SU-DHL-6 (cell line): ENCODE results near the gene TMIE.

ENCODE experiments used
- H2AFZ ChIP-seq: fragments of 200-600 bp; sonication (generic); 2 replicates; pipeline ENCODE4 v1.6.1; 2014; ENCODE audit warnings: low read depth, mild to moderate bottlenecking, moderate library complexity, mixed read lengths, antibody characterized with exemption, low read length; ENCODE audit not compliant: severe bottlenecking
- H3F3A ChIP-seq: fragments of 200-600 bp; shearing (Covaris generic); 2 replicates; pipeline ENCODE4 v1.6.0; 2016; ENCODE audit warnings: antibody characterized with exemption, mild to moderate bottlenecking; ENCODE audit not compliant: insufficient read depth
- H3K27ac ChIP-seq: fragments of 200-600 bp; sonication (generic); 2 replicates; pipeline ENCODE4 v1.5.1; 2016; ENCODE audit warnings: low read depth, mild to moderate bottlenecking, low read length, moderate library complexity, mixed read lengths
- H3K27me3 ChIP-seq: fragments of 200-600 bp; sonication (generic), shearing (Covaris generic); 2 replicates; pipeline ENCODE4 v1.6.0; 2014; ENCODE audit warnings: mild to moderate bottlenecking, low read length
- H3K36me3 ChIP-seq: fragments of 200-600 bp; sonication (generic); 2 replicates; pipeline ENCODE4 v1.6.1; 2014; ENCODE audit warnings: mild to moderate bottlenecking, low read length, mixed read lengths
- H3K4me2 ChIP-seq: fragments of 300-600, 200-600 bp; shearing (Covaris generic), sonication (generic); 2 replicates; pipeline ENCODE4 v1.6.0; 2014; ENCODE audit warnings: low read length, low read depth, mild to moderate bottlenecking; ENCODE audit not compliant: poor library complexity, severe bottlenecking
- H3K4me3 ChIP-seq: fragments of 200-600 bp; sonication (generic); 2 replicates; pipeline ENCODE4 v1.5.1; 2014; ENCODE audit warnings: antibody characterized with exemption, low read length, mild to moderate bottlenecking, mixed read lengths; ENCODE audit not compliant: insufficient read depth, poor library complexity, severe bottlenecking
- H3K79me2 ChIP-seq: fragments of 200-600 bp; sonication (generic); 2 replicates; pipeline ENCODE4 v1.6.1; 2014; ENCODE audit warnings: mild to moderate bottlenecking, low read length, moderate library complexity; ENCODE audit not compliant: insufficient read depth
- H3K9ac ChIP-seq: fragments of 200-600 bp; sonication (generic); 2 replicates; pipeline ENCODE4 v1.7.0; 2014; ENCODE audit warnings: mild to moderate bottlenecking, low read length
- H3K9me2 ChIP-seq: fragments of 200-600 bp; sonication (generic); replicated peaks from 2 replicates; pipeline ENCODE4 v1.6.1; 2014; ENCODE audit warnings: low read length; ENCODE audit not compliant: insufficient read depth
- H3K9me3 ChIP-seq: fragments of 200-600 bp; sonication (generic); 2 replicates; pipeline ENCODE4 v1.6.1; 2014; ENCODE audit warnings: low read length, mixed read lengths; ENCODE audit not compliant: insufficient read depth
- H4K20me1 ChIP-seq: fragments of 200-600 bp; sonication (generic); 2 replicates; pipeline ENCODE4 v1.6.1; 2014; ENCODE audit warnings: low read depth, mild to moderate bottlenecking, antibody characterized with exemption, low read length, moderate library complexity, mixed read lengths
- CTCF ChIP-seq: fragments of 200-600 bp; sonication (generic); IDR thresholded peaks from one replicate; pipeline ENCODE4 v1.5.1; 2017; ENCODE audit warnings: antibody characterized with exemption, mild to moderate bottlenecking, low read length, moderate library complexity; ENCODE audit not compliant: insufficient read depth, poor library complexity, severe bottlenecking
- EZH2phosphoT487 ChIP-seq: fragments of 200-600 bp; sonication (generic), shearing (Covaris generic); conservative IDR thresholded peaks from 2 replicates; pipeline ENCODE4 v1.6.1; 2018; ENCODE audit warnings: mild to moderate bottlenecking, antibody characterized with exemption, low read length, moderate library complexity, mixed read lengths

TMIE gene

DNA sequence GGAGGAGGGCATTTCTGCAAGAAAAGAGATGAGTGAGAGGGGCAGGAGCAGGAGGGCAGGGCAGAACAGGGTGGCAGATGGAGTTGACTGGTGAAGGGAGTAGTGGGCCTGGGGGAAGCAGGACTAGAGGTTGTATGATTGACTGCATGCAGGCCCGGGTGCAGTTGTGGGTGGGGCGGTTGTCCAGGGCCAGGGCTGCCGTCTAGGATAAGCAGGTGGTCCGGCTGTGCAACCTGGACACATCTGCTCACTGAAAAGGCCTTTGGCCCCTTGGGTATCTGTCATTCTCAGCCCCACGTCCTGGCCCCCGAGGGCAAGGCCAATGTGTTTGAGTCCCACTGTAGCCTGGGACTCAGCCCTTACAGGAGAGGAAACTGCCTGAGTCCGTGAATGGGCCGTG is 33.1 kb upstream of the TMIE start:
- H3K79me2 ChIP-seq: no peaks in the 10 kb centered on the region
- no peak overlapping the region for H3K4me2 ChIP-seq
- H3K4me3 ChIP-seq: no peak overlapping the region
- no peaks in the 10 kb centered on the region for H3F3A ChIP-seq
- no peak overlapping the region for H3K27ac ChIP-seq
- H3K9me3 ChIP-seq: no peaks in the 10 kb centered on the region
- no peak overlapping the region for H3K9ac ChIP-seq
- TF ChIP-seq EZH2phosphoT487: no peak
- TF ChIP-seq CTCF: no peak
- H2AFZ ChIP-seq: no peak overlapping the region
- H3K27me3 ChIP-seq: no peaks in the 10 kb centered on the region
- H3K36me3 ChIP-seq: no peaks in the 10 kb centered on the region
- no peaks in the 10 kb centered on the region for H4K20me1 ChIP-seq
- H3K9me2 ChIP-seq: no peaks in the 10 kb centered on the region

- Histone ChIP-seq H3K4me3 (no peak overlapping the region), H3F3A (no peaks in the 10 kb centered on the region), H3K9ac (no peak overlapping the region), H3K27me3 (no peaks in the 10 kb centered on the region), H4K20me1 (no peaks in the 10 kb centered on the region), H3K9me3 (no peaks in the 10 kb centered on the region), H3K4me2 (no peak overlapping the region), H3K79me2 (no peaks in the 10 kb centered on the region), H3K9me2 (no peaks in the 10 kb centered on the region), H3K27ac (no peak overlapping the region), H2AFZ (no peak overlapping the region), H3K36me3 (no peaks in the 10 kb centered on the region)
- TF ChIP-seq CTCF: no peak
- no peak for TF ChIP-seq EZH2phosphoT487
Measured at GRCh38 chr3:46668591-46668990, 32.6 kb upstream of the TMIE start.

GRCh38 chr3:46669191-46669999 is 31.8 kb upstream of the TMIE start:
- no peaks in the 10 kb centered on the region for H3K9me3 ChIP-seq
- H3K9me2 ChIP-seq: no peaks in the 10 kb centered on the region
- no peak overlapping the region for H3K27ac ChIP-seq
- no peaks in the 10 kb centered on the region for H3F3A ChIP-seq
- TF ChIP-seq CTCF (no peak), EZH2phosphoT487 (no peak)
- H3K4me3 ChIP-seq: no peak overlapping the region
- no peaks in the 10 kb centered on the region for H3K79me2 ChIP-seq
- H3K27me3 ChIP-seq: no peaks in the 10 kb centered on the region
- no peak overlapping the region for H3K9ac ChIP-seq
- no peaks in the 10 kb centered on the region for H3K36me3 ChIP-seq
- H2AFZ ChIP-seq: no peak overlapping the region
- H3K4me2 ChIP-seq: no peak overlapping the region
- H4K20me1 ChIP-seq: no peaks in the 10 kb centered on the region
